Fibroblast of villous mesenchyme (primary cell): ENCODE measurements around the gene CITED2. TPM values are rescaled to one million over a fixed set of nuclear protein-coding genes. Genes with fewer than 3 reads are reported as not detected.
A peak's percentile ranks its signal among the peaks of the same experiment; 100 is the strongest.

ENCODE experiments used
- DNase-seq: peaks from one replicate; pipeline ENCODE4 v3.0.0-alpha.2; 2010; ENCODE audit warnings: low read depth
- H3K4me3 ChIP-seq: 2 replicates; pipeline ENCODE4 v1.5.1; 2011; ENCODE audit warnings: low read depth, mild to moderate bottlenecking, low read length
- CTCF ChIP-seq: IDR thresholded peaks from 2 replicates; pipeline ENCODE4 v1.5.1; 2012; ENCODE audit warnings: low read depth, mild to moderate bottlenecking, low read length; ENCODE audit not compliant: insufficient read depth
- total RNA-seq: library from RNA; depleted of rRNA; stranded (reverse); fragments of >200 nt; gene quantifications from 2 replicates; pipeline ENCODE4 v1.2.3, GENCODE V29; 2012

Gene CITED2
- total RNA-seq, 1 donor: 793 TPM

- H3K4me3 ChIP-seq: peak overlapping the region; percentile 38
- TF ChIP-seq CTCF: no peak
- peak; percentile 40 for DNase-seq
Measured at GRCh38 chr6:139323511-139324300, 50.7 kb downstream of the CITED2 start.

Other genes with a start within 250 kb of the CITED2 start
- gene HECA, start 239.6 kb downstream of the CITED2 start, total RNA-seq: 16.8 and 22.9 TPM in 2 replicates
- gene TXLNB, start 82.7 kb downstream of the CITED2 start, total RNA-seq: under 0.01 and 0.32 TPM in 2 replicates